Measurements from ENCODE around the gene SH2B3.
A peak's percentile ranks its signal among the peaks of the same experiment; 100 is the strongest.
"Not testable (repeated sequence)": the region's sequence is repeated elsewhere in the genome, so short reads cannot be mapped to it uniquely, and the experiment has no call there.

The SH2B3 gene

DNA sequence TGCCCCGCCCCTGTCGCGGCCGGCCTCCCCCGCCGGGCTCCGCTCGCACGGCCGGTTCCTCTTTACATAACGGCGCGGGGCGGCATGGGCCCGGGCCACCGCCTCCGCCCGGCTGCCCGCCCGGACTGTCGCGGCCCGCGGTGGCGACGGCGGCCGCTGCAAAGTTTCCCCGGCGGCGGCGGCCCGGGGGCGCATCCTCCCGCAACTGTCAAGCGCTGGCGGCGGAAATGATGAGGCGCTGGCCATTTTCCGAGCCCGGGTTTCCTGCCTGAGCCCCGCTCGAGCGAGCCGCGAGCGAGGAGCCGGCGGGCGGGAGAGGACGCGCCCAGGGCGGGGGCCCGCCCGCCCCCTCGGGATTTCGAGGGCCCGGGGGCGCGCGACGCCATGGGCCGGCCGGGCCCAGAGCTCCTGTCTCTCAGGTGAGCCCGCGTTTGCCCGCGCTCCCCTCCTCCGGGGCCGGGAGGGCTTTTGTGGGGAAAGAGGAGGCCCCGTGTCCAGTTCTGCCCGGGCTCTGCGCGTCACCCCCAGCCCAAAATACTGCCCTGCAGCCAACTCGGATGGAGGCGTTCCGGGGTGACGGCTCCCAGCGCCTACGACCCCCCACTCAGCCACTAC is at the start of gene SH2B3:
Gene SH2B3, plus strand, starts transcription at position 65 of the 615 bp plus-strand sequence. CDS start 12,223 bp downstream, outside the sequence.
- DNase-seq (ENCODE audit: low read depth), result peak; percentile 70

DNA sequence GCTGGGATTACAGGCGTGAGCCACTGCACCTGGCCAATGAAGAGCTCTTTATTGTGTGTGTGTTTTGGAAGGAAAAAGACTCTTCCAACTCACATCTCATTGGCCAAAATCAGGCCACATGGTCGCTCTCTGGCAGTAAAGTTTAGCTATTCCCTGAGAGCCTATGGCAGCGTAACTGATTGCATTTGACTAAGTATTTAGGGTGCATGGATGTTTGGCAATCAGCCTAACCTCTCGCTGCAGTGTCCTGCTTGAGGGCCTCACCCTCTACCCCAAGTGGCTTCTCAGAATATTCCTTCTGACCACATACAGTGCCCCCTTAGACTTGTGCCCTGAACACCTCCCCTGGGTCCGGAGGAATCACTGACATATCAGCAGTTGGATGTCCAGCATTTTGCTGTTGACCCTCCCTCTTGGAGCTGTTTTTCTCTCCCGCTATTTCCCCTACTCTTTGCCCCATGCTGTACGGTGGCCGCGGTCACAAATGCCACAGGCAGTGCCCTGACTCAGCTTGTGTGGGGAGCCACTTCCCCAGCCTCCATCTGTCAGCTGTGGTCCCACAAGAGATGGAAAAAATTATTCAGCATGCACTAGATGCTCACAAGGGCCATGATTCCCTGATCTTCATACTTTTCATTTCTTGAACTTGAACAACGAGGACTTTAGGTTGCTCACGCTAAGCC is 46.4 kb upstream of the SH2B3 start:
- no peak for DNase-seq (ENCODE audit: low read depth)

DNA sequence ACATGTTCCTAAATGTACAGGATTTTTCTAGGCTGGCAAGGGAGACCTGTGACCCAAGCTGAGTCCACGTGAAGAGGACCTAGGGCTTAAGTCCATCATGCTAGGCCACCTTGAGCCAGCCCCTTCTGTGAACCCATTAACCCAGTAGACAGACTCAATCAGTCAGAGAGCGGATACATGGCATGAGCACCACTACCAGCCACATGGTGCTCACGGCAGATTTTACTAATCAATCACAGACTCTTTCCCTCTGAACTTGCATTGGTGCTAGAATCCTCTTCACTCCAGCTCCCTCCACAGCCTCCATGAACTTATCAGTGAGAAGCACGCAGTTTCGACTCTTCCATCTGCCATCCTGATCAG is 45.8 kb upstream of the SH2B3 start:
- DNase-seq (ENCODE audit: low read depth), result no peak

DNA sequence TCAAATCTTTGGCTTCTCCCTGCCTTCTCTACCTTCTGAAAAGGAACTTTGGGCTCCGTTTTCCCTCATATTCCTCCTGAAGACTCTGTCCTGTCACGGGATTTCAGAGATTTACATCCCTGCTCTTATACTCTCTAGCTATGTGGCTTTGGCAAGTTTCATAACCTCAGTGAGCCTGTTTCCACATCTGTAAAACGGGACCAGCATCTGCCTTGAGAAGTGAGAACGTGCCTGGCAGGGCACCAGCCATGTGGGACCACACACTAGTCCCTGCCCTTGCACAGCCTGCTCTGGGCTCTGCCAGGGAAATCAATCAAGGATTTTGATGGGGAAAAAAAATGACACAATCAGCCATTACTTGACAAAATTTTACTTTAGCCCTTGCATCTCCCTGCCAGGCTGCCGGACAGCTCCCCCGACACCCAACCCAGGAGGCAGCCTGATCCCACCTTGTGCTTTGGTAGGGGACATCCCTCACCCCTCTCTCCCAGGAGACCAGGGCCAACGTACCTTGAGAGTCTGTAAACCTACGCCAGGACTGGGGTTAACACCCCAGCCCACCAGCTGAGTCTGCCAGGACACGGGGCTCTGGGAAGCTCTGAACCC is 45.3 kb upstream of the SH2B3 start:
- DNase-seq (ENCODE audit: low read depth), result no peak

DNA sequence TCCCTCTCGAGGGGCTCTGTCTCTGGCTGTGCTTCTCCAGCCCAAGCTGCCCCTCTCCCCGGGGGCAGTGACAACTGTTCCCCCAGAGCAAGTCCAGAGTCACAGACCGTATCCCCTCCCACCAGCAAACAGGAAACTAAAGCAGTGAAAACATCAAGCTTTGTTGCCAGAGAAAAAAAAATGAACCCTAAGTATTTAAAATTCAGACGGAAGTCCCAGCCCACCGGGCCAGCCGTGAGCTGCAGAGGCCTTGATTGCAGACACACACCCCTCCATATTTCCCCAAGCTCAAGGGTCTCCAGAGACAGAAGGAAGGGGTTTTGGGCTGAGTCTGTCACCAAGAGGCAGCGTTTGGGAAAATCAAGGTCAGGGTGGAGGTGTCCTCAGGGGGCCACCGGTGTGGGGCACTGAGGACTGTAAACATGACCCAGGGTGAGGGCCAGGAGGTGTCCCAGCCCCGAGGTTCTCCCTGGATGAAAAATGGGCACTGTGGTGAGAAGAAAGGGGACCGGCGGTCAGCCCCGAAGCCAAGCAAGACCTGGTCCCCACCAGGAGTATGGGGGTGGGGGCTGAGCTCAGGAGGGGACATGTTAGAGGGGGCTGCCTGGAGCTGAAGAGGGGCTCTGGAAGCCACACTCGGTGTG is 44.5 kb upstream of the SH2B3 start:
- DNase-seq (ENCODE audit: low read depth), result no peak

DNA sequence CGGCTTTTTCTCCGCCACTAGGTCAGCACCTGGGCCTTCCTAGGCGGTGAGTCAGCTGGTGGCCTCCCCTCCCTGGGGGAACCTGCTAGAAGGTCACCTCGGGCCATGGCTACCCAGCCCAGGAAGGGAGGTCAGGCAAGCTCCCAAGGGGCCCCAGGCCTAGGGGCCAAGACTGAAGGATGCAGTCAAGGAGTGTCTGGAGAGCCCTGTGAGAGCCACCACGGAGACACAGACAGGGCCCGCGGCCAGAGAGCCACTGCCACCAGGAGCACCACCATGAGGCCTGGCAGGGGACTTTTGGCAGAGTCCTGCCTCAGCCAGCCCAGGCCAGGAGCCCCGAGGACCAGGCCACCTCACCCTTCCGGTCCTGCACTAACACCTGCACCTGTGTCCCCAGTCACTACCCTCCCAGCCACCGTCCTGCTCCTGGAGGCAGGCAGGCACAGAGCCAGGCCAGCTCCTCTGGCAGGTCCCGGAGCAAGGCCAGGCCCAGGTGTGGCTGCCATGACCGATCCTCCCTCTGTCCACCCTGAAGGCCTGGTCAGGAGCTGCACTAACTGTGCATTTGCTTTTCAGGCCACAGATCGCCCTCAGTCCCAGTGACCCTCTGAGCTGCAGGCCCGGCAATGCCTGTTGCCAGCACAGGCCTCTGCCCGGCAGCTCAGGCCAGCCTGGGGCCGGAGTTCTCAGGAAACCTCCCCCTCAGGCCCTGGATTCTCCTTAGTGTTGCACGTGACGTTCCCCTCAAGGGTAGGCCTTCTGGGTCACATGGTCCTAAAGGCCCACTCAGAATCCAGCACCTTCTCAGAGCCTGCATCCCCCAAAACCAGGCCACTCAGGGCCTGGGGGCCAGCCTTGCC is 43.8 kb upstream of the SH2B3 start:
- DNase-seq (ENCODE audit: low read depth), result no peak

DNA sequence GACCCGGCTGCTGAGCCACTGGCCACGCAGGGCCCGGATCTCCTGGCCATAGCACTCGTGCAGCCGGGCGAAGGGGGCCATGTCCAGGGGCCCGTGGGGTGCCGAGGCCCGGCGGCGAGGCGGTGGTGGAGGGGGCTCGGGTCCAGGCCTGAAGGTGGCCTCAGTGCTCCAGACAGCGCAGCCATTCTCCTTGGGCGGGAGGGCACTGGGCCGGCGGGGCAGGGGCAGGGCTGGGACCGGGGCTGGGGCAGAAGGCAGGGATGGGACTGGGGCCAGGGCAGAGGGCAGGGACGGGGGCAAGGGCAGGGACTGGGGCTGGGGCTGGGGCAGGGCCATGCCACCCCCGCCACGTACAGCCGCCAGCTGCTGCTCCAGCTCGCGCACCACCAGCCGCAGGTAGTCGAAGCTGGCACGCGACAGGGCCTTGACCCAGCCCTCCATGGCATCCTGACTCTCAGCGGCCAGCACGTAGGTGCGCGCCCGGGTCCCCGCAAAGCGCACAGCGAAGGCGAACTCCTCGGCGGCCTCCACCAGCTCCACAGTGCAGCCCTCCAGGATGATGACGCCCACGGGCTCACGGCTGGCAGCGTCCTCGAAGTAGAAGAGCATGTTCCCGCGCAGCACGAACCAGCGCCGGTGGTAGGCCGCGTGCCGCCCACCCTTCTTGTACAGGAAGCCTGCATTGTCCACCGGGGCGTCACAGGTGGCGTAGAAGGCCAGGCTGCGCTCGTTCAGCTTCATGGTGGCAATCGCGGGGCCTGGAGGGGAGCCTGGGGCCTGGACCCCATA is 42.8 kb upstream of the SH2B3 start:
- no peak for DNase-seq (ENCODE audit: low read depth)

DNA sequence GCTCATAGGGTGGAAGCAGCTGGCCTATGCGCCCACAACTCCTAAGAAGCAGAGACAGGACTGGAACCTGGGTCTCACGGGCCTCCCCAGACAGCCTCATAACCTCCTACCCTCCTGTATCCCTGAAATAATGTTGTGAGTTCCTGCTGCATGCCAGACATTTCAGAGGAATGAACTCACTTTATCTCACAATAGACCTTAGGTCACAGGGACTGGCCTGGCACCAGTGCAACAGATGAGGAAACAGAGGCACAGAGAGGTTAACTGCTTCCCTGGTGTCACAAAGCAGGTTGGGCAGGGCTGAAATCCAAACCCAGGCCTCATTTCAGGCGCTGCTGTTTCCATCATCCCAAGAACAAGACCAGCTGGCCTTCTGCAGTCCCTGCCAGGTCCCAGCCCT is 42.1 kb upstream of the SH2B3 start:
- DNase-seq (ENCODE audit: low read depth), result no peak

DNA sequence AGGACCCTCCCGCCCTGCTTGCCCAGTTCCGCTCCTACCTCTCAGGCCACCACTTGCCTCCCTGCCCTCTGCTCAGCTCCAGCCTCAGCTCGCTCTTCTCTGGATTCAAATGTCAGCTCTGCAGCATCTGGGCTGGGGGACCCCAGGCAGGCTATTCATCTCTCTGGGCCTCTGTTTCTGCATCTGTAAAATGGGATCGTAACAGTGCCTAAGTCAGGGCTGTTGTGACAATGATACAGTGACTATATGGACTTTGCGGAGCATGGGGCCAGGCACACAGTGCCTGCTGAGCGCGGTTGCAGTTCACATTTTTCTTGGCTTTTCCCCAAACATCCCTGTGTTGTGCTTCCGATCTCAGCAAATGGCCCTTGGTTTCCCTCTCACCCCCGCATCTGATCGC is 39.6 kb upstream of the SH2B3 start:
- no peak for DNase-seq (ENCODE audit: low read depth)

DNA sequence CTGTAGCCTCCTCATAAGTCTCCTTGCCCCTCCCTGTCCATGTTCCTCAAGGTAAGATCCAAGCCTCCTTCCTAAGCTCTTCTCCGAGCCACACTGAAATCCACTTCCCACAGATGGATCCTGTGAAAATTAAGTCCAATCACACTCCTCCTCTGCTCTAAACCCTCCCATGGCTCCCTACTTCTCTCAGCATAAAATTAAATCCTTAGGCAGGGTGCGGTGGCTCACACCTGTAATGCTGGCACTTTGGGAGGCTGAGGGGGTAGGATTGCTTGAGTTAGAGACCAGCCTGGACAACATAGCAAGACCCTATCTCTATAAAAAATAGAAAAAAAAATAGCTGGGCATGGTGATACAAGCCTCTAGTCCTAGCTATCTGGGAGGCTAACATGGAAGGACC is 39.1 kb upstream of the SH2B3 start:
- no peak for DNase-seq (ENCODE audit: low read depth)

DNA sequence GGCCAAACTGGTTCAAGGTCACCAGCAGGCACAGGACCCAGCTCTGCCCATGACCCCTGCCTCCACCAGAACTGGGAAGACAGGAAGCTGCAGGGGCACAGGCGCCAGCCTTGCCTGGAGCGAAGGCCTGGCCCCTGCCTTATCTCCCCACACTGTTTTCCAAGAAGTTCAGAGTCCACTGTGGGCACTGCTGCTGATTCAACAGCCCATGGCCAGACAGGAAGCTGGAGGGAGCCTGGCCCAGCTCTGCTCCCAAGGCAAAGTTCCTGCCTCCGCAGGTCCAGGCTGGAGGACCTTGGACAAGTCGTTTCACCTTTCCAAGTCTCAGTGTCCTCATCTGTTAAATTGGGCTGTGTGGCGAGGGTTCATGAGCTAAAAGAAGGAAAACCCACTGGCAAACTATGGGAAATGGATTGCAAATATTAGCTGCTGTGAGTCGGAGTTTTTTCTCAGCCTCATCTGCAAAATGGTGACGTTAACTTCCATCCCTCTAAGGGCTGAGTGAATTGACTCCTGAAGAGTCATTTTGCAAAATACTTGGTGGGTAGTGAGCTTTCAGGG is 38.0 kb upstream of the SH2B3 start:
- no peak for DNase-seq (ENCODE audit: low read depth)

DNA sequence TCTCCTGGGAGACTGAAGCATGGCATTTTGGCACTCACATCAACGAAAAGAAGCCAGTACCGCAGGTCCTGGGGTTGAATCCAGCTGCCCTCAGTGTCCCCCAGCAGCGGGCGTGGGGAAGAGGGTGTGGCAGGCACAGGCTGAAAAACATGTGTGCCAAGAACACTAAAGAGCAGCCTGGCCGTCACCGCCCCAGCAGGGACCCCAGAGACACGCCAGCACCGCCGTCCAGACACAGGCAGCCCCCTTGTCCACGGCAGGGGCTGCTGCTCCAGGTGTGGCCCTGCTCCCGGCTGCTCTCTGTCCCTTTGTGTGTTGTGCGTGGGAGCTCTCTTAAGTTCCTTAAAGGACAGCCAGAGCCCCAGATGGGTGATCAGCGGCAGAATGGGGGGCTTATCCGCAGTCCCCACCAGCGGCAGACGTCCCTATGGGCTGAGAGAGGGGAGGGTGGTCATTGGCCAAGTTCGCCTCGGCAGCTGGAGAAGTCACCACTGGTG is 37.4 kb upstream of the SH2B3 start:
- no peak for DNase-seq (ENCODE audit: low read depth)

DNA sequence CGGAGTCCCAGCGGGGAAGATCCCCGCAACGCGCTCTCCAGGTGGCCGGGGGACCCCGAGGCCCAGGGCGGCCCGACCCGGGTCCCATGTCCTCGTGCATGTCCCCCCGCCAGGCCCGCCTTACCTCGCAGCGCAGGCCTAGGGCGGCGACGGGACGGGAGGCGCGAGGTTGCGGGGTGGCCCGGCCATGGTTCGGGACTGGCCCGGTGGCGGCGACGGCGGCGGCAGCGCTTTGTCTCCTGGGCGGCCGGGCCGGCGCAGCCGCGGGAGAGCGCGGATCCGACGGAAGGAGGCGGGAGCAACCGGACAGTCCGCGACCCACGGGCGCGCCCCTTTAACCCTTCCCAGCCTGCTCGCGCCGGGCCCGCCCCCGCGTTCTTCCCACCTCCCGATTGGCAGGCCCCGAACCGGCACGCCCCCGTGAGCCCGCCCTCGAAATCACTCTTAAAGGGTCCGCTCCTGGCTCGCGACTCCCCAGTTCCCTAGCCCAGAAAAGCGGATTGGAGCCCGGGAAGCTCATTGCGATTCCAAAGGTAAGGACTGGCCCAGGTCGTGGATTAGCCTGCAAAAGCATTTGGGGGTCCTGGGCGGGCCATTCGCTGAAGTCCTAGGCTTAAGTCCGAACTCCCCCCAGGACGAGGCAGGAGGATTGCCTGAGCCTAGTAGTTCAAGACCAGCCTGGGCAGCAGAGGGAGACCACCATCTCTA is 36.8 kb upstream of the SH2B3 start, which contains the start of gene PHETA1:
Gene PHETA1, minus strand, starts transcription at position 308 of the 708 bp plus-strand sequence. CDS start 5,668 bp downstream, outside the sequence.
- DNase-seq (ENCODE audit: low read depth), result peak; percentile 50

DNA sequence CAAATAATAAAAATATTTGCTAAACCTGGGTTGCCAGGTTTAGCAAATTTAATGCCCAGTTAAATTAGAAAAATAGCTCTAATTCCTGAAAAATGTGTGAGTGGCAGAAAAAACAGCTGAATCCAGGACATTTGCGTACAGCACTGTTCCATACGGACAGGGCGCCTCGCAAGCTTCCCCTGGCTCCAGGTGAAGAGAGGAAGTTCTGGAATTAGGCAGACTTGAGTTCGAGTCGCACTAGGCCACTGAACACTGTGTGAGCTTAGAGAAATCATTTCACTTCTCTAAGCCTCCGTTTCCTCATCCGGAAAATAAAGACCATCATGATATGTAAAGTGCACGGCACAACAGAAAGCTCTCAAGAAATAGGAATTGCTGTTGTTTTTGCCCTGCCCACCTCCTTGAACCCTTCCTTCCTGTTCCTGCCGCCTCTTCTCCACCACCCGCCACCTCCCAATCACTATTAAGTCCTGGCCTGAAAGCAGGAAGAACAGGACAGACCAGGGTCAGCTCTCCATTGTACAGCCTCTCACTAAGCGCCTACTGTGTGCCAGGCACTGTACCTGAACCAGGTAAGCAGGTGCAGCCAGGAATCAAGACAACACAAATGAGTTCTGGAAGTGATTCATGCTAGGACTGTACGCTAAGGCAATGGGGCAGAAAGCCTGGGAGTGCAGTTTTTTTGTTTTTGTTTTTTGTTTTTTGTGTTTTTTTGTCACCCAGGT is 36.1 kb upstream of the SH2B3 start:
- DNase-seq (ENCODE audit: low read depth), result no peak

DNA sequence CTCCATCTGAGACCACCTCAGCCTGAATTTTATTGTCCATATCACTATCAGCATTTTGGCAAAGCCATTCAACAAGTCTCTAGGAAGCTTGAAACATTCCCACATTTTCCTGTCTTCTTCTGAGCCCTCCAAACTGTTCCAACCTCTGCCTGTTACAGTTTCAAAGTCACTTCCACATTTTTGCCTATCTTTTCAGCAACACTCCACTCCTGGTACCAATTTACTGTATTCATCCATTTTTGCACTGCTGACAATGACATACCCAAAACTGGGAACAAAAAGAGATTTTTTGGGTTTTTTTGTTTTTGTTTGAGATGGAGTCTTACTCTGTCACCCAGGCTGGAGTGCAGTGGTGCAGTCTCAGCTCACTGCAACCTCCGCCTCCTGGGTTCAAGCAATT is 32.5 kb upstream of the SH2B3 start:
- DNase-seq (ENCODE audit: low read depth), result not testable (repeated sequence)

DNA sequence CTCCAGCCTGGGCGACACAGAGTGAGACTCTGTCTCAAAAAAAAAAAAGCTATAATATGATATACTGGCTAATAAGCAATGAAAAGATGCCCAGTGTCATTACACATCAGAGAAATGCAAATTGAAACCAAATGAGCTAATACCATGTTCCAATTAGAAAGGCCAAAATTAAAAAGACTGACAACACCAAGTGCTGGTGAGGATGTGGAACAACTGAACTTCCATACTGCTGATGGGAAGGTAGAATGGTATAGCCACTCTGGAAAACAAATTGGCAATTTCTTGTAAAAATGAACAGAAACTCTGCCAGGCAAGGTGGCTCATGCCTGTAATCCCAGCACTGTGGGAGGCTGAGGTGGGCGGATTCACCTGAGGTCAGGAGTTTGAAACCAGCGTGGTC is 28.3 kb upstream of the SH2B3 start:
- DNase-seq (ENCODE audit: low read depth), result no peak

DNA sequence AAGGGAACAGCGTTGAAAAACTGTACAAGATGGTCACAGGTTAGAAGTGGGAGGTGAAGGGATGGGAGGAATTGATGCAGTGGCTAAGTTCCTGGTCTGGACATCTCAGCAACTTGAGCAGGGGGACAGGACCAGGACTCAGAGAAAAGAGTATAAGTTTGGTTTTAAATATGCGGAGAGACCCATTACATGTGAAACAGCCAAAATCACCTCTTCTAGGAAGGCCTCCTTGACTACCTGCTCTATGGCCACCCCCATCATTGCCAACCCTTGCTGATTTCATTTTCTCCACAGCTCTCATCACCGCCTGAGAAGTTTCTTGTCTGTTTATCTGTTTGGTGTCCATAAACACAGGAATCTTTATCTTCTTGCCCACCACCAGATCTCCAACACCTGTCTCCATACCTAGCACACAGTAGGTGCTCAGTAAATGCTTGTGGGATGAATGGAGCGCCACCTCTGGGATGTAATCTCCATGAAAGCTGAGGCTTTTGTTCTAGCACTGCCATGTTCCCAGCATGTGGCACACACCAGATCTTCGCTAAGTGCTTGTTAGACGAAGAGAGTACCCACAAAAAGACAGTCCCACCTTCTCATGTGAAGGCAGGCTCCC is 25.7 kb upstream of the SH2B3 start:
- no peak for DNase-seq (ENCODE audit: low read depth)

DNA sequence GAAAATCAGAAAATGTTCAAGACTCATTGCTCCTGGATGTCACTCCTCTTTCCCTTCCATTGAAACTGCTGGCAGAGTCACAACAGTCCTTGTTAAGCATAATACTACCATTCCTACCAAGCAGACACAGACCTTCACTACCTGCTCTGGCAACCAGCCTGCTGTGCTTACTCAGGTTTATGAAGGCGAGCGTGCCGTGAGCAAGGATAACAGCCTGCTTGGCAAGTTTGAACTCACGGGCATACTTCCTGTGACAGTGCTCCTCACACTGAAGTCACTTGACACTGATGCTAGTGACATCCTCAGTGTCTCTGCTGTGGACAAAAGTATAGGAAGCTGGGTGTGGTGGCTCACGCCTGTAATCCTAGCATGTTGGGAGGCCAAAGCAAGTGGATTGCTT is 21.1 kb upstream of the SH2B3 start:
- DNase-seq (ENCODE audit: low read depth), result no peak

DNA sequence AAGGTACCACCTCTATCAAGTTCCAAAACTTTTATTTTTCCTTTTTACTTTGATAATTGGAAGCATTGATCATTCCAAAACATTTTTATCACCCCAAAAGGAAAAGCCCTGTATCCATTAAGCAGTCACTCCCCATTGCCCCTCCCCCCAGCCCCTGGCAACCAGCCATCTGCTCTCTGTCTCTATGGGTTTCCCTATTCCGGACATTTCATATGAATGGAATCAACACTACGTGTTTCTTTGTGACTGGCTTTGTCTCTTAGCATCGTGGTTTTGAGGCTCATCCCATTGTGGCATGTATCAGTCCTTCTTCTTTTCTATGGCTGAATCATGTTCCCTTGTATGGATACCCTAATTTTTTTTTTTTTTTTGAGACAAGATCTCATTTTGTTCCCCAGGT is 18.8 kb upstream of the SH2B3 start:
- no peak for DNase-seq (ENCODE audit: low read depth)

All from activated T-helper 1 cell treated with Interleukin-2 at 50 U/mL for 16 hours (primary cell).